NCI-H2227 (cell line): ENCODE measurements around the gene SLC30A2.

Experiments used
- DNase-seq: peaks from one replicate; lab custom pipeline; 2025; ENCODE audit not compliant: unreplicated experiment; lab: John Stamatoyannopoulos, UW

SLC30A2 gene

DNA sequence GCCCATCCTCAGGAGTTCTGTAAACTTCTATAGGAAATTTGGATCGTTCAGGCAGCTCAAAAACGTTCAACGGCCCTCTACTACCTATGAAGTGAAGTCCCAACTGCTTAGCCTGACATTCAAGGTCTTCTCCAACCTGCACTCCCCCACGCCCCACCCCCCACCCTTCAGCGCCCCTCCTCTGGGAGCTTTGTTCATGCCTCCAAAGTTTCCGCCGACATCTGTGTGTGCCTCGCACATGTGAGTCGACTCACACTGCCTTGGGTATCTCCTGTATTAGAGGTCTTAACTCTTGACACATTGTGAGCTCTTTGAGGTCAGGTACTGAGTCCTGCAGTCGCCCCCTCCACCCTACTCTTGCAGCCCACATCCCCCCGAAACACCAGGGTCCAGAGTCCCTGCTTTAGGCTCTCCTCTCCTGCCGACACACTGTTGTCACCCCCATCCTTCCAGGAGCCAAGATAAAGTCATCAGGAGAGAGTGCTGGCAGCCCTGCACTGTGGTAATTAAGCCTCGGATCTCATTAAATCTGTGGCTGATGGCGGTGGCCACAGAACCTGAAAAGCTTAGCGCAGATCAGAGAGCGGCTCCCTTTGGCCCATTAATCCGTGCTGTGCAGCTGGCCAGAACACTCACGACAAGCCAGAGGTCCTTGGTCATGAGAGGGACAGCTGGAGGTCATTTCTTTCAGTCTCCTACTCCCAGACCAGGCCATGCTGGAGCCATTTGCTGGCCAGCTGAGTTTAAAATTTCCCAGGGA, 46.7 kb downstream of the SLC30A2 start:
- DNase-seq, result no peak

DNA sequence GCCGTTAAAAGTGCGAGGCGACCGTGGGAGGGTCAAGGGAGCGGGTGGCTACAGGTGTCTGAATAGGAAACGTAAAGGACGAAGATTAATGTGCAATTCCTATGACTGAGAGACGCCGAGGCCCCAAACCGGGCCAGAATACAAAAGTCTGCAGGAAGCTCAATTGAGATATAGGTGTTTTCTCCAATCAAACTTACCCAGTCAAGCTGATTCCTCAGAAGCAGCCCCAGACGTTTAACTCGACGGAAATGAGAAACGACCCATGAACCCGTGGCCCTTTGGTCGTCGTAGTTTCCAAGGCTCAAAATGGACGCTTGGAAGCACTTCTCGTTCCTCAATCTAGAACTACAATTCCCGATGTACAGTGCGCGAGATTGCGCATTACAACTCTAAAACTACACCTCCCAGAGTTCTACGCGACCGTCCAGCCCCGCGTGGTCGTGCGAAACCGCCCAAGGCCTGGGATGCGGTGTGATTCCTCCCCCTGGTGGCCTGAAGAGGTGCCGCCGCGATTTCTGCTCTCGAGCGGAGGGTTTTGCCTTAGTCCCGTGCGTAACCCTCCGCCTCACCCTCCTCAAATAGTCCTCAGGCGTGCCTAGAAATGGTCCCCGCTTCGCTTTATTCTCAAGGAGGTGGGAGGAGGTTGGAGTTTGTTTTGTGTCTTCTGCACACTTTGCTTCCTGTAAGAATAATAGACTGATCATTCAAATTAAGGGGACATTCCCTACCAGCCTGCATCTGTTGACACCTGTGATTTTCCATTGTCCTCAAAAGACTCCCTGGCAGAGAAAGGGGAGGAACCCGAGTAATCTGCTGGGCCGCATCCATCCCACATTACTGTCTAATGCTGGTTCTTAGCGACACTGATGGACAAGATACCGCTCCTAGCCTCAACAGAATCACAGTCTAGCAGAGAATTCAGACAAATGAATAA, 47.8 kb downstream of the SLC30A2 start, which contains the start of gene PAFAH2:
Gene PAFAH2 (minus strand): TSS at position 236 of the 934 bp plus-strand sequence. CDS start 7,247 bp downstream, outside the sequence.
- DNase-seq, result peak; percentile 99

DNA sequence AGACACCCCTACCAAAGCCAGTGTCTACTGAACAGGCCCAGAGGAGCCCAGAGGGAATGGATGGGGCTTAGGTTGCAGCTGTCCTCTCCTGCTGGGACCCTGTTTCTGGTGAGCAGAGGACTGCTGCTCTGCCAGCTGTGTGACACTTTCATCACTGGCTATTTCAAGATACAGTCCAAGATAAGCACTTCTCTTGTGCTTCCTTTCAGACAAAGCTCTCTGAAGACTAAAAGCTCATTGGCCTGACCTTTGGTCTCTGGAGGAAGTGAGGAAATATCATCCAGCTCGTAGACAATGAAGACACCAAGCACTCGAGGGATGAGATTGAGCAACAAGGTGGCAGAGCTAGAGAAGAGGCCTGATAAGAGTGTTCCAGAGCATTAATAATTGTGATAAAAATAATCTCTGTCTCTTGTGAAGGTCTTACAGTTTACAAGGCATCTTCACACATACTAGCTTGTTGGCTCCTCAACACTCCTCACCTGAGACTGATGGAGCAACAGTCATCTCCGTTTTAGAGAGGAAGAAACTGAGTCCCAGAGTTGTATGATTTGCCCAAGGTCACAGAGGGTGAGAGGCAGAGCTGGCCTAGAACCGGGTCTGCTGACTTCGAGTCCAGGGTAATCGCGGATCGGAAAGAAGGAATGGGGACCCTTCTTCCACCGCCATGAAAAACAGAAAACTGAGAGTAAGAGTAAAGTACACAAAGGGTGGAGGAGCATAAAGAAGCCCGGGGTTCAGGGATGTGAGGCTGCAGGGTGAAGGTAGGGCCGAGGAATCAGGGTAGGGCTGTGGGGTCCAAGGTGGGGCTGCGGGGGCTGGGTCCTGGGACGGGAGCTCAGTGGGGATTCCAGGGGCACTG, 48.7 kb downstream of the SLC30A2 start:
- DNase-seq, result peak; percentile 59

DNA sequence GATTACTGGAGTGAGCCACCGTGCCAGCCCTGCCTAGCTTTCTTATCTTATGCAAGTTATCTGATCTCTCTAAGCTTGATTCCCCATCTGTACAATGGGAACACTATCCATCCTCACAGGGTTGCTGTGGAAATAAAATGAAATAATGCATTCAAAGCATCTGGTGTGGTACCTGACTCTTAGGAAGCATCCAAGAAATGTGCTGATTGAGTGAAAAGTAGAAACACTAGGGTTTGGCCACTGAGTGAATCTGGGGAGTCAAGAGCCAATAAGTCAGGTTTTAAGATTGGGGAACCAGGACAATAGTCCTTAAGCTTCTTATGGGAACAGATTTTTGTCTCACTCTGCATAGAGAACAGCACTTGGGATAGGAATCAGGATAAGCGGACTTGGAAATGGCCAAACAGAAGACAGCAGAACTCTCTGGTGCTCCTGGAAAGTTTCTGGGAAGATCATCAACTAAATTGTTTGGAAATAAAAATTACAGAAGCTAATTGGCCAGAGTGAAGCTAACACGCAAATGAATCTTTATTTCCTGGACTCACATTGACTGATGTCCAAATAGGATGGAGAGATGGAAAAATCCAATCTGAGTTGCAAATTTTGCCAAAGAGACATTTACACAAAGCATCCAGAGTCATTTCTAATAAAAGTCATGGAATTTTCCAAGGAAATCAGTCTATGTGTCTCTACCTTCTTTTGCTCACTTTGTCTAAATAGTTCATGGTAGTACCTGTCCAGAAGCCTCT, 51.3 kb downstream of the SLC30A2 start:
- no peak for DNase-seq

DNA sequence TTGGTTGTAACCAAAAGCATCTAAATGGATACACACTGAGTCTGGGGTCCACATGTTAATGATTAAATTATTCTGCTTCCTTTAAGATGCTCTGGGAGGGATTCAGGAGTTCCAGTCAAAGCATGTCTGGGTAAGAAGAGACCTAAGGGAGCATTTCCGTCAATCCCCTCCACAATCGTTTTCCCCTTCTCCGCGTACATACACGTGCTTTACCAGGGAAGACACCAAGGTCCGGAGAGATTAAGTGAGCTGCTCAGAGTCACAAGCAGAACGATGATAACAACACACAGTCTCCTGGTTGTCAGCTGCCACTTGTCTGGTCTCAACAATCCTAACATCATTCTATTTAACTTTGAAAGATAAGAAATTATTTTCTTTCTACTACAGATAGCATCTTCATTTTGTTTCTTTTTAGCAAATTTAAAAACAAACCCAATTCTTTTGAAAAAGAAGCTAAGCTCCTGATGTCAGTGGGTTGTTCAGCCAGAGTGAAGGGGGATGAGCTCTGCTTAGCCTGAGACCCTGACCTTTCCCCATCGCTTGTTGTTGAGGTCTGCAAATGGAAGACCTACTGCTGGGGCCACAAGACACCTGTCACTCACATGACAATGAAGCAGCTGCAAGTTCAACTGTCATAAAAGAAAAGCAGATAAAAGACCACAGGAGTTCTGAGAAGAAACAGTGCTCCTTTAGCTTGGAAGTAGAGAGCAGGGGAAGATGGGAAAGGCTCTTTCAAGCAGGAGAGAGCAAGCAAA, 52.5 kb downstream of the SLC30A2 start:
- no peak for DNase-seq

DNA sequence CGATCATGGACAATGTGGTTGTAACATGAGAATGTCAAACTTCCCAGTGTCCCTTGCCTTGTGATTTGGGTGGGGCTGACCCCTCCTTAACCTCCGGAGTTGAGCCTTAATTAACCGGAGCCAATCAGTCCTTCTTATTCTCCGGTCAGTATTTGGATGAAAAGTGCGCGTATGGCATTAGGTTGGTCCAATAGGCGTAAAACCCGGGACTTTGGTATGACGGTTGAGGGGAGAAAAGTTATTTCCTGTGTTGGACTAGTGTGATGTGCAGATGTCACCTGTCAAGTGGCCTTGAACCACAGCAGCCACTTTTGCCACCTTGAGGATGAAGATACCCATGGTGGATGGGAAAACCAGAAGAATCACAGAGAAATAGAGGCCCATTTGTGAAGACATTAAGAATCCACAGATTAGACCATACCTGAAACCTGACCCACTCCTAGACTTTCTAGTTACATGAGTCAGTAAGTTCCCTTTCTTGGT, 53.2 kb downstream of the SLC30A2 start:
- no peak for DNase-seq

DNA sequence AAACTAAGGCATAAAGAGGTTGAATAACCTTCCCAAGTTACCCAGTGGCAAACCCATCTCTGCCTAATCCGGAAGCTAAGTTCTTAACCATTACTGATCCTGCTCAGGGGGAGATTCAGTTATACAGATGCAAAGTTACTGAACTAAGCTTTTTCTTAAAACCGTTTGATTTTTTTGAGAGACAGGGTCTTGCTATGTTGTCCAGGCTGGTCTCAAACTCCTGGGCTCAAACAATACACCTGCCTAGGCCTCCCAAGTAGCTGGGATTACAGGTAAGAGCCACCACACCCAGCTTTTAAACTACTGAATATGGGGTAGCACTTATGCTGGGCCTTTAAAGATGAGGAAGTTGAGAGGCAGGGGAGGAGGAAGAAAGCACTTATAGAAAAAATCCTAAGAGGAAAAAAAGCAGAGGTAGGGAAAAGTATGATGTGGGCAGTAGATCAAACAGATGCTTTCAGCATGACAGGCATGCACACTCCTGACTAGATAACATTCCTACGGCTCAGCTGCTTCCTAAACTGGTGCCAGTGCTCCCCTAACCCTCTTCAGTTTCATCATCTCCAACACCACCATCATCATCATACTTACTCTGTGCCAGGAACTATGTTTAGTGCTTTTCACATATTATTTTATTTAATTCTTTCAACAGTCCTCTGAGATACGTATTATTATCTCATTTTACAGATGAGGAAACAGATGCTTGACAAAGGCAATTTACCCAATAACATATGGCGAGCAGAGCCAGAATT, 53.8 kb downstream of the SLC30A2 start:
- DNase-seq, result no peak

DNA sequence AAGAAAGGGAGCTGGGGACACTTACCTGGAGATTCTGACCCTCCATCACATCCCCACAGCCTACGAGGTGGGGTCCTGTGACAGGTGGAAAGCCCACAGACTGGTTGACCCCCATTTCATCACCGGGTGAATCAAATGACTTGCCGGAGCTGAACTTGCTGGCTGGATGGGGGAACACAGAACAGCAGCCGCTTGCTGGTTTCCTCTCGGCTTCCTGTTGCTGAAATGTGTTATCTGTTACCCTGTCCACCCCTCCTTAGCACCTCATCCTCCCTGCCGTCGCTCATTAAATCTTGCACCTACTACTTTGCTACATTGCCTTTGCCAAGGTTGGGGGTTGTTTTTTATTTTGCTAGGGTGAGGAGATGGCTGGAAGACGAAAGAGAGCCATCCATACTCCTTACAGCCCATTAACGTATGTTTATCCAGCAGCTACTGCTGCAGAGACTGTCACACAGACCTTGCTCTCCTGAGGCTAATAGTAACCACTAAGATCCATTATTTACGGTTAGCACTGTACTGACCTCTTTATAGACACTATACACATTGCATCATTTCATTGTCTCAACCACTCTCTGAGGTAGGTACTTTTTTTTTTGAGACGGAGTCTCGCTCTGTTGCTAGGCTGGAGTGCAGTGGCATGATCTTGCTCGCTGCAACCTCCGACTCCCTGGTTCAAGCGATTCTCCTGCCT, 55.1 kb downstream of the SLC30A2 start:
- DNase-seq, result no peak

DNA sequence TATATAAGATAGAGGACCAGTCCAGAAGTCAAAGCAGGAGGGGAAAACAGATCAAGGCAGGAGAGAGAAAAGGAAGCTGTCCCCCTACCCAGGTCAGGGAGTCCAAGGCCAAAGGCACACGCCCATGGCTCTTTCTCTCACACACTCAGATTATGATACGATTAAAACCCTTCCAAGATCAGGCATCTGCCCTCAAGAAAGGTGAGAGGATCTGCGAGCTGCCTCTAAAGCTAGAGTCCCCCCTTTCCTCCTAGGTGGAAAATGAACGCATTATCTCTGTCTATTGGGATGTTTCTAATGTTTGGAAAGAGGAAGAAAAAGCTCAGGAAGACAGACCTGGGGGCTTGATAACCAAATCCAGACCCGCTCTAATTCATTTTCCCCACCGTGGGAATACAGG, 55.7 kb downstream of the SLC30A2 start:
- DNase-seq, result no peak

DNA sequence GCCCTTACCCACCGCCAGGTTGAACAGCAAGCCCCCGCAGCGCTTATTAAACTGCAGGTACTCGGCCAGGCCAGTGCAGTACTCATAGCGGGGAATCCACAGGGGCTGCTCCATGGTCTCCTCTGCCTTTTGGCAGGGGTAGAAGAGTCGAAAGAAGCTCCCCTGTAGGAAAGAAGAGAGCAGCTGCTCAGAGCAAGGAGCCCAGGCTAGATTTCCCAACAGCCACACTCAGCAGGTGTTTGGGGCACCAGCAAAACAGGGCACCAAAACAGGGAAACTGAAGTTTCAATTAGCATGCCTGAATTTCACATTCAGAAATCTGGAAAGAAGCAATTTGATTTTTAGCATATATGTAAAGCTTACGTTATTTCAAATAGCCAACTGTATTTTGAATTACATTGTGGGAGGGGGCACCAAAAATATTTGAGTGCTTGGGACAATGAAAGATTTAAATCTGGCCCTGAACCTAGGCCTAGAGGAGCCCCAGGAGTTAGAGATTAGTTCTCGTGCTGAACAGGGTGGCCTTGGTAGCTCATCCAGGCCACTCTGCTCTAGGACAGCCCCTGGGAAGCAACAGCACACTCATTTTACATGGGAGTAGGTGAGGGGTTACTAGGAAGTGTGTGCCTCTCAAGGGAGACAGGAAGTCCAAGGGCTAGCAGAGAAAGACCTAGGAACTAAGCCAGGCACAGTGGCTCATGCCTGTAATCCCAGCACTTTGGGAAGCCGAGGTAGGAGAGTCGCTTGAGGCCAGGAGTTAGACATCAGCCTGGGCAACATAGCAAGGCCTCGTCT, 56.3 kb downstream of the SLC30A2 start:
- DNase-seq, result no peak

DNA sequence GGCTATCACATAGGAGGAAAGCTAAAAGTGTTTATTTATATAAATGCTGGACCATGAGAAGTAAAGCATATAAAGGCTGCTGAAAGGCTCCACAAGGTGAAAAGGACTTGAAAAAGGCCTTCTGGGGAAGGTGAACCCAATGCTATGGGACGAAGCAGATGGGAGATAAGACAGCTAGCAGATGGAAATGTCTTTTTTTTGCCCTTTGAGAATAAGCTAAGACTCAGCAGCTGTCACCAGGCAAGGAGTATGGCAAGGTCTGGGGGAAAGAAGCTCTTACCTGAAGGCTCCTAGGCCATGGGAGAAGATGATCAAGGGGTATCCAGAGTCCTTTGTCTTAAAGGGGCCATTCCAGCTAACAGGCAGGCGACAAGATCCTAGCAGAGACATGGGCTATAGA, 58.0 kb downstream of the SLC30A2 start:
- no peak for DNase-seq
